Measurements from ENCODE around the gene TYW3. TPM values are rescaled to one million over a fixed set of nuclear protein-coding genes. Genes with fewer than 3 reads are reported as not detected.

TYW3 gene
- total and polyA plus RNA-seq, 2 donors (not counting 1 experiment from before 2014, with no cell fraction given), result 6.9 to 22.6 TPM

- no peaks in the 10 kb centered on the region for H3K79me2 ChIP-seq (ENCODE audit: control insufficient read depth, insufficient read depth, low read length)
- Mint-ChIP-seq H3K27ac (no peak overlapping the region), H3K27me3 (no peaks in the 10 kb centered on the region), H3K4me1 (no peaks in the 10 kb centered on the region), H3K4me3 (no peak overlapping the region), H3K9me3 (ENCODE audit: insufficient read depth) (no peaks in the 10 kb centered on the region)
- no peak for DNase-seq
- ChIA-PET CTCF (no interaction called here), POLR2A (no interaction called here)
- no peaks in the 10 kb centered on the region for H4K20me1 ChIP-seq (ENCODE audit: control insufficient read depth, insufficient read depth, low read length, poor library complexity, severe bottlenecking)
- ATAC-seq (ENCODE audit: low read depth), result no peak
- no peaks in the 10 kb centered on the region for H3K9me3 ChIP-seq (ENCODE audit: control extremely low read depth in 1 of 3, control insufficient read depth in 2 of 3, insufficient read depth in 1 of 3, low read length in 2 of 3)
- intact Hi-C loops (cut with micrococcal nuclease), result no loop called here
- no peak overlapping the region for H3K9ac ChIP-seq (ENCODE audit: low read length)
- H3K27ac ChIP-seq (ENCODE audit: low read length in 2 of 2), result no peak overlapping the region
- H3K4me1 ChIP-seq (ENCODE audit: control insufficient read depth in 2 of 2, insufficient read depth in 2 of 2, low read length in 2 of 2), result no peaks in the 10 kb centered on the region
- peaks cover 0 to 6% (median 0%) of the 10 kb centered on the region in 4 experiments for H3K27me3 ChIP-seq (replicated peaks in 1 of 4; ENCODE audit: control extremely low read depth in 1 of 4, control insufficient read depth in 3 of 4, insufficient read depth in 4 of 4, low read length in 3 of 4)
- no peak overlapping the region for H2AFZ ChIP-seq (ENCODE audit: insufficient read depth, low read depth, low read length, poor library complexity, severe bottlenecking)
- H3K36me3 ChIP-seq (replicated peaks in 1 of 2; ENCODE audit: control extremely low read depth in 1 of 2, control insufficient read depth in 1 of 2, extremely low read depth in 1 of 2, insufficient read depth in 2 of 2, low read length in 1 of 2), result no peaks in the 10 kb centered on the region
- no peak overlapping the region for H3K4me2 ChIP-seq (replicated peaks; ENCODE audit: low read depth, low read length, poor library complexity, severe bottlenecking)
- no peak overlapping the region for H3K4me3 ChIP-seq (ENCODE audit: control extremely low read depth in 1 of 5, extremely low read depth in 1 of 5, insufficient read depth in 1 of 5, low read depth in 2 of 5, low read length in 4 of 5)
- TF ChIP-seq EZH2 (IDR thresholded peaks at IDR 0.05; ENCODE audit: borderline replicate concordance, insufficient read depth, low read depth, low read length, poor library complexity, severe bottlenecking), result no peak
- TF ChIP-seq, protein P1, sequence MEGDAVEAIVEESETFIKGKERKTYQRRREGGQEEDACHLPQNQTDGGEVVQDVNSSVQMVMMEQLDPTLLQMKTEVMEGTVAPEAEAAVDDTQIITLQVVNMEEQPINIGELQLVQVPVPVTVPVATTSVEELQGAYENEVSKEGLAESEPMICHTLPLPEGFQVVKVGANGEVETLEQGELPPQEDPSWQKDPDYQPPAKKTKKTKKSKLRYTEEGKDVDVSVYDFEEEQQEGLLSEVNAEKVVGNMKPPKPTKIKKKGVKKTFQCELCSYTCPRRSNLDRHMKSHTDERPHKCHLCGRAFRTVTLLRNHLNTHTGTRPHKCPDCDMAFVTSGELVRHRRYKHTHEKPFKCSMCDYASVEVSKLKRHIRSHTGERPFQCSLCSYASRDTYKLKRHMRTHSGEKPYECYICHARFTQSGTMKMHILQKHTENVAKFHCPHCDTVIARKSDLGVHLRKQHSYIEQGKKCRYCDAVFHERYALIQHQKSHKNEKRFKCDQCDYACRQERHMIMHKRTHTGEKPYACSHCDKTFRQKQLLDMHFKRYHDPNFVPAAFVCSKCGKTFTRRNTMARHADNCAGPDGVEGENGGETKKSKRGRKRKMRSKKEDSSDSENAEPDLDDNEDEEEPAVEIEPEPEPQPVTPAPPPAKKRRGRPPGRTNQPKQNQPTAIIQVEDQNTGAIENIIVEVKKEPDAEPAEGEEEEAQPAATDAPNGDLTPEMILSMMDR (IDR thresholded peaks at IDR 0.05), result no peak
Observed at GRCh38 chr1:74779750-74780149, 46.8 kb downstream of the TYW3 start.

- no peak overlapping the region for H2AFZ ChIP-seq (ENCODE audit: insufficient read depth, low read depth, low read length, poor library complexity, severe bottlenecking)
- no peak for ATAC-seq (ENCODE audit: low read depth)
Observed at GRCh38 chr1:74780594-74780993, 47.6 kb downstream of the TYW3 start.

More at GRCh38 chr1:74780594-74780993, 47.6 kb downstream of the TYW3 start:
- ChIA-PET CTCF (interaction anchor here (1.3 kb wide), 1 partner anchor 8 kb away, joined by 3 read pairs; no protein-coding TSS in a partner anchor), POLR2A (no interaction called here)
- H3K27me3 Mint-ChIP-seq, result no peaks in the 10 kb centered on the region
- Histone ChIP-seq H4K20me1 (ENCODE audit: control insufficient read depth, insufficient read depth, low read length, poor library complexity, severe bottlenecking) (no peaks in the 10 kb centered on the region), H3K36me3 (replicated peaks in 1 of 2; ENCODE audit: control extremely low read depth in 1 of 2, control insufficient read depth in 1 of 2, extremely low read depth in 1 of 2, insufficient read depth in 2 of 2, low read length in 1 of 2) (no peaks in the 10 kb centered on the region), H3K79me2 (ENCODE audit: control insufficient read depth, insufficient read depth, low read length) (no peaks in the 10 kb centered on the region), H3K27me3 (replicated peaks in 1 of 4; ENCODE audit: control extremely low read depth in 1 of 4, control insufficient read depth in 3 of 4, insufficient read depth in 4 of 4, low read length in 3 of 4) (peaks cover 0 to 5% (median 0%) of the 10 kb centered on the region in 4 experiments), H3K4me1 (ENCODE audit: control insufficient read depth in 2 of 2, insufficient read depth in 2 of 2, low read length in 2 of 2) (no peaks in the 10 kb centered on the region), H3K27ac (ENCODE audit: low read length in 2 of 2) (no peak overlapping the region), H3K9ac (ENCODE audit: low read length) (no peak overlapping the region), H3K9me3 (ENCODE audit: control extremely low read depth in 1 of 3, control insufficient read depth in 2 of 3, insufficient read depth in 1 of 3, low read length in 2 of 3) (no peaks in the 10 kb centered on the region), H3K4me3 (ENCODE audit: control extremely low read depth in 1 of 5, extremely low read depth in 1 of 5, insufficient read depth in 1 of 5, low read depth in 2 of 5, low read length in 4 of 5) (no peak overlapping the region), H3K4me2 (replicated peaks; ENCODE audit: low read depth, low read length, poor library complexity, severe bottlenecking) (no peak overlapping the region)
- no peaks in the 10 kb centered on the region for H3K9me3 Mint-ChIP-seq (ENCODE audit: insufficient read depth)
- DNase-seq, result no peak
- no peak overlapping the region for H3K27ac Mint-ChIP-seq
- H3K4me3 Mint-ChIP-seq, result no peak overlapping the region
- no peaks in the 10 kb centered on the region for H3K4me1 Mint-ChIP-seq
- TF ChIP-seq, protein P1 (IDR thresholded peaks at IDR 0.05), result no peak
- no peak for TF ChIP-seq EZH2 (IDR thresholded peaks at IDR 0.05; ENCODE audit: borderline replicate concordance, insufficient read depth, low read depth, low read length, poor library complexity, severe bottlenecking)
- 50% methylated on average over 1 of the region's 2 CpGs for WGBS (ENCODE audit: insufficient coverage)
- intact Hi-C loops (cut with micrococcal nuclease), result no loop called here
